AG08395 (cell line): ENCODE results near the gene CDK11A.
"Not testable (repeated sequence)": the region's sequence is repeated elsewhere in the genome, so short reads cannot be mapped to it uniquely, and the experiment has no call there.

Experiments used
- DNase-seq: peaks from one replicate; pipeline ENCODE4 v3.0.0; 2012; ENCODE audit warnings: mixed read lengths, low spot score

Gene CDK11A

DNA sequence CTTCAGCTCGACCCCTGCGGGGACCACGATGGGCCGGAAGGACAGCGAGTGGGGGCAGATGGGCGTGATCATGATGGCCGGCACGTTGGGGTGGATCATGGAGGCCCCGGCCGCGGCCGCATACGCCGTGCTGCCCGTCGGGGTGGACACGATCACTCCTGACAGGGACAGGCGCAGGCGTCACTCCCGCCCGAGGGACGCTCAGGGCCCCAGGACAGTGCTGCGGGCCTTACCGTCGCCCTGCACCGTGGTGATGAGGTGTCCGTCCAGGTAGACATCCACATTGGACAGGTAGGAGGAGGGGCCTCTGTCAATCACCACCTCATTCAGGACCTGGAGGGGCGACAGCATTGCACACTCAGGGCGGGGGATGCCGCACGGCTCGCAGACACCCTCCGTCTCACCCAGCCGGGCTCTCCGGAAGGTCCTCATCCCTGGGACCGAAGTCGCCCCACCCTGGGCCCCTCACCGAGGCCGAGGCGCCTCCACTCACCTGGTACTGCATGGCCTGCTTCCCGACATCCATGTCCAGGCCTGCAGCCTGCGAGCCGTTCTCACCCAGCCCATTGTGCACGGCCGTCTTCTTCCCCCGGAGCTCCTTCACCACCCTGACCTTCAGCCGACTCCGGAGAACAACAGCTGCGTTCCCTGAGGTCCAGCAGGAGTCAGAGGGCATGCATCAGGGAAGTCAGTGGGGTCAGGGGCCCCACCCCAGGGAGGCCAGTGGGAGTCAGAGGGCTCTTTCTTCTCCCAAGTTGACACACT, 30.1 kb upstream of the CDK11A start:
- DNase-seq: no peak

GRCh38 chr1:1753607-1754005, 29.4 kb upstream of the CDK11A start:
- DNase-seq: no peak

DNA sequence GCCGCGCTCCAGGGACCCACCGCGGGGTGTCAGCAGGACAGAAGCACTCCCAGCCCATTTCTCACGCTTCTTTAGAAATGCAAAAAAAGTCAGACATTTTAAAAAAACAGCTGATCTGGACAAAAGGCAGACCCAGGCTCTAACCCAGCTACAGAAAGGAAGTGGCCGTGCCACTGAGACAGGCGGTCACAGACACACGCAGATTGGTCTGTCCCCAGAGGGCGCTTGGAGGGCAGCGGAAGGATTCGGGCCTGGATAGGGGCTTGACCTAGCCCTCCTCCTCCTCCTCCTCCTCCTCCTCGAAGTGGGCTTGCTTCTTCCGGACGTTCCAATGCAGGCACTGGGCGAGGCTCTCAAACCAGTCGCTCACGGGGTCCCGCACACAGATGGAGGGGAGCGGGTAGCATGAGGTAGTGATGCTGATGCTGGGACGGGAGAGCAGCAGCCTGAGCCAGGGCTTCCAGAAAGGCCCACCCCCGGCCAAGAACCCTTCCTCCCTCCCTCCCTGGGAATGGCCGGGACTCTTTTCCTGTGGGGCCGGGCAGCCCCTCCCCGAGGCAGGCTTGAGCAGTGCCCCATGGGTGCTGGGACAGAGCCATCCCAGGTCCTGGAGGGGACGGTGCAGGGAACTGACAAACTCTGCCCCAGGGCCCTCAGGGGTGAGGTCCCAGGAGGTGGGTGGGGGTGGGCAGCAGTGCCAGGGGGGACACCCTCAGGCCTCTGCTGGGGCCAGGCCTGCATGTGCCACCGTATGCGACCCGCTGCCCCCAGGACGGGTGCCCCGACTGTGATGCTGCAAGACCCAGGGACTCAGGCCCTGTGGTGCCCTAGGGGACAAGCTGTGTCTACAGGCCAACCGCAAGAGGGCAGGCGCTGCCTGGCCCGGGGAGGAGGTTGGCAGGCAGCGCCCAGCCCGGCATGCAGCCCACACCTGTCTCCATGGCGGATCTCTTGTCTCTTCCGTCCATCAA, 28.8 kb upstream of the CDK11A start:
- DNase-seq: no peak

DNA sequence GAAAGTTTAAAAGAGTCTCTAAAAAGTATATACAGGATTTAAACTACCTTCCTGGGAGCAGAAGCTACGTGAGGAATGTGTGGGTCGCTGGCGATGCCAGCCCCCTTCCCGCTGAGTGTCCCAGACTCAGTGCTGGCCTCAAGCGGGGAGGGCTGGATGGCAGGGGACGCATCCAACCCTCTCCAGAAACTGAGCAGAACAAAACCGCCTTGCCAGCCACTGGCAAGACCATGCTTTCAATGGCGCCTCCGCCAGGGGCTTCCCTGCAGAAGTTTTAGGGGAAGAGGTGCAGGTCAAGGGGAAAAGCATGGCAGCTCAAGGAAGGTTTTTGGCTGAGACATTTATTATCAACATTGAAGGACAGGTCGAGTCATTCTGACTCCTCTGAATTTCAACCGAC, 28.0 kb upstream of the CDK11A start:
- no peak for DNase-seq

DNA sequence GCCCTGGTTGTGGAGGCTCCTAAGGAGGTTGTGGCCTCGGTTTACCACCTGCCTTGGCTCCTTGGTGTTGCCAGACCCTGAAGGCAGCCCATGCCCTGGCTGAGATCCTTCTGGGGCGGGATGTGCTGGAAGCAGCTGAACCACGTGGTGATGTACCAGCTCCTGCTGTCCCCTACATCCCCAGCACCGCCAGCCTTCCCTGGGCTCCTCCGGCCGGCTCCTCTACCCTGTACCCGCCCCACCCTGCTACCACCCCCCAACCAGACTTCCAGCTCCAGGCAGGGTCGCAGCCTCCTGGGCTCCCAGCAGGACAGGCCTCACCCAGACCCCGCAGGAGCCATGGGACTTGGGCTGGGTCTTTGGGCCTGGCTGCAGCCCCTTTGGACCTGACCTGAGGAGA, 25.8 kb upstream of the CDK11A start:
- not testable (repeated sequence) for DNase-seq

- DNase-seq: no peak
Observed at GRCh38 chr1:1748686-1749321, 24.6 kb upstream of the CDK11A start.

GRCh38 chr1:1746566-1746909, 22.4 kb upstream of the CDK11A start:
- DNase-seq: not testable (repeated sequence)

DNA sequence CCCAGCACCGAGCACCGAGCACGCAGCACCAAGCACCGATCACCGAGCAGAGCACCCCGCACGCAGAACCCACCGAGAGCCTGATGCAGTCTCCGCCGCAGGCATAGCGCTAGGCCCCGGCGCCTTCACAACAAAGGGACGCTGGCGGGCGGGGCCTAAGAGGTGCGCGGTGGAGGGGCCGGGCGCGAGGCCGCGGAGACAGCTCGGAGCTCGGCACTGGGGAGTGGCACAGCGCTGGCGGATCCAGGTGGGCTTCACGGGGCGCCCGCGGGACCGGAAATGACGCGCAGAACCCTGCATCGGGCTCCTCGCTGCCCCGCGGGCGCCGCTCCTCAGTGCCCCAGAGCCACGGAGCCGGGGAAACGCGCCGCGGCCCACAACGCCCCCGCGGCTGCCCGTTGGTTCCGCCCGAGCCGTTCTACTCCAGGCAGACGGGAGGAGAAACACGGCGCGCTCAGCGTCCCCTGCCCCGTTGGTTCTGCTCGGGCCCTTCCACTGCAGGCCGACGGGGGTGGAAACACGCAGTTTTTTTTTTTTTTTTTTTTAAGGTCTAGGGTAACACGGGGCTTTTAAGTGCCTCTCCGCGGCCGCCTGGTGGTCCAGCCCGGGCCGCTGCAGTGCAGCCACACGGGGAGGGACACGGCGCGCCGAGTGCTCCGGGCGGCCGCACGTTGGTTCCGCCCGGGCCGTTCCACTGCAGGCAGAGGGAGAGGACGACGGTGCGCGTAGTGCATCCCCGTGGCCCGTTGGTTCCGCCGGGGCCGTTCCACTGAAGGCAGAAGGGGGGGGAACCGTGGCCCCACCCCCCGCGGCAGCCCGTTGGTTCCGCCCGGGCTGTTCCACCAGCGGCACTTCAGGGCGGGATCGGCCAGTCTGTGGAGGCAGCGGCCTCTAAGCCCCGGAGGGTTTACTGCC, 21.8 kb upstream of the CDK11A start:
- not testable (repeated sequence) for DNase-seq

- DNase-seq: not testable (repeated sequence)
Observed at GRCh38 chr1:1742529-1742928, 18.4 kb upstream of the CDK11A start.

GRCh38 chr1:1741013-1741412, 16.9 kb upstream of the CDK11A start:
- peak; percentile 84 for DNase-seq

DNA sequence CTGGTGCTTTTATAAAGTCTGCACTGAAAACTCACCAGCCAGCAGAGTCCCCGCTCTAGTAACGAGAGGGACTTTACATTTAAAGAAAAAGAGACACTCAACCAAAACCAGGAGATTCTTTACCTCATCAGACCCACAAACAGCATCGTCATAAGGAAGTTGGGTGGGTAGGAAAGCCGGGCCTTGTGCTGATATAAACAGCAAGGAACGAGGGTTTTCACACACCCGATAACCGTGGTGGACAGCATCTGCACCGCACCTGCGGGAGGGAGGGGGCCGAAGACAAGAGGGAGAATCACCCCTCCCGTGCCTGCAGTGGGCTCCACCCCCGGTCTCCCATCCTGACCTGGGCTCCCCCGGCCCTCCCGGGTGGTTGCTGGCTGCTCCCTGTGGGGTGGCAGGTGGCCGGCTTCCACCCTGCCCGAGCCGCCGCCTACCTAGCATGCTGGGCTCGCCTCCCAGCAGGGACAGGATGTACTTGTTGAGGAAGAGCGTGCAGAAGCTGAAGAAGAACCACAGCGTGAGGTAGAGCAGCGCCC, 14.7 kb upstream of the CDK11A start:
- not testable (repeated sequence) for DNase-seq

DNA sequence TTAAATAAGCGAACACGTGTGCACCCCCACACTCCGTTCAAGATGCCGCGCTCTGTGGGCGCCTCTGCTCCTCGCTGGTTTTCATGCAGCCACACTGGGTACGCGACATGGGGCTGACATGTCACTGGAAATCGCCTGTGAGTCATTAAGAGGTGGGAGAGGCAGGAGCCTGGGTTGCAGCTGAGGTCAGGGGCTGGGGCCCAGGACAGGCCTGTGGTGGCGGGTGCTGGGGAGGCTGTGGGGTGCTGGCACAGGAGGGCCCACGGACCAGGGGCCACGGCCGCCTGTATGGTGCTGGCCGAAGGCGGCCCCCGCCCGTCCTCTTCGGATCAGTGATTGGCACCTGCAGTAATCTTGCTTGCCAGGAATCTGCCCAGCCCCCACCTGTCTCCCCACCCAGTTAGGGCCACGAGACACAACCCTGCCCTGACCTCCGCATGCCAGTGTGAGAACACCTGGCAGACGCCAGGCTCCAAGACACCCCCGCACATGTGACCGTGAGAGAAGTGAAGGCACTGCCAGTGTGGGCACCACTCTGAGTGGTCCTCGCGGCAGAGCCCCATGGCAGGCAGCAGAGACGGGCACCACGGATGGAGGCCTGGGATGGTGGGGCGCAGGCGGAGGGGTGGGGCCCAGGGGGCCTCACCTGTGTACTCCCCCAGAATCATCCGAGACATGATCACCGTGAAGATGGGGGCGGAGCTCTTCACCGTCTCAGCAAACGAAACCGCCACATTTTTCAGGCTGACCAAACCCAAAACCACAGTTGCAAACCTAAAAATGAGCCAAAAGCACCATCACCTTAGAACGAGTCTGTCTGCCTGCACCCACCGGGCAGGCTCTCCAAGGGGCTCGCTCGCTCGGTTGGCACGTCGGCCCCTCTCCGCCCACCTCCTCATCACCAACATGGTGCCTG, 13.8 kb upstream of the CDK11A start:
- DNase-seq: not testable (repeated sequence)

- no peak for DNase-seq
Observed at GRCh38 chr1:1732381-1732780, 8.2 kb upstream of the CDK11A start.

GRCh38 chr1:1730870-1731269, 6.7 kb upstream of the CDK11A start:
- DNase-seq: no peak

- not testable (repeated sequence) for DNase-seq
Observed at GRCh38 chr1:1730230-1730629, 6.1 kb upstream of the CDK11A start.

GRCh38 chr1:1729116-1729816, 5.1 kb upstream of the CDK11A start:
- not testable (repeated sequence) for DNase-seq

DNA sequence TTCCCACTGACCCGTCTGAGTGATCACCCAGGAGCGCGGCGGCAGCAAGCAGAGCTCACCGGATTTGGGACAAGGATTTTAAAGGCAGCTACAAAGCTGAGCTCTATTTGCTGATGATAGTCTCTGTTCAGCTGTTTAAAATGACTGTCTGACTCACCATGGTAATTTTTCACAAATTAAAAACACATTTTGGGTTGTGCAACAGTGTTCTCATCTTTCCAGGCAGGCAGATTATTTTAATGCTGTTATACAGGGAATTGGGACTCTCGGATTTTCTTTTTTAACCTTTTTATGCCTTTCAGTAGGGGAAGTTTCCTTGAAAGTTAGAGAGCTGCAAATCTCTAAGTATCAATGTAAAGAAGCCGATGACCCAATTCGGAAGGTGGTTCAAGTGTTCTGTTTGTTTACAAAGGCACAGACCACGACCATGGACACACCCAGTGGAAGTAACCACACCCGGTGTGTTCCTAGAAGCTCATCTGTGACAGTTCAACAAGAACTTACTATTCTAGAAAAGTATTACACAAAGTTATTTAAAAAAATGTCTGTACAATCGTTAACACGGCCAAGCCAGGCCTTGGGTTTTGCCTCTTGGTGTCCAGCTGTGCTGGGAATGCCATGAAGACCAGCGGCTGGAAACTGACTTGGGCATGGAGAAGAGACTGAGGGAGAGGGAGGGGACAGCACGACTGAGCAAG, 4.3 kb upstream of the CDK11A start:
- DNase-seq: peak; percentile 38

DNA sequence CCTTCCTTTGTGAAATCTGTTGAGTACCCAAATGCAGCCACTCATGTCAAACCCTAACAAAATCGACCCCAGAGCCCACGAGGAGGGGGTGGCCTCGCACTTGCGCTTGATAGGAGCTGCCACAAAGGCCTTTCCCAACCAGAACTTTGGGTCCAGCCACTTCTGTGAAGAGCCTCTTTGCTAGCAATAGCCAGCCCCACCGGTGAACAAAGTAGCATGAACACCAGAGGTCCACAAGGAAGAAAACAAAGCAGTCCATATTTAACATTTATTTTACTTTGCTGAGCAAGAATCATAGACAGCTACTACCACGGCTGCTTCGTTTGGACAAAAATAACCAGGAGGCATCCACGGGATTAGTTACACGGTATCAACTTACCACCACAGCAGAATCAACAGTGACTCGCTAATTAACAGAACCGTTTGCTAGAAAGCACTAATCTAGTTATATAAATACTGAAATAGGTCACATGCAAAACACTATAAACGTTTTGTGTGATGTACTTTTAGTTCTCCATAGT, 3.0 kb upstream of the CDK11A start:
- not testable (repeated sequence) for DNase-seq

DNA sequence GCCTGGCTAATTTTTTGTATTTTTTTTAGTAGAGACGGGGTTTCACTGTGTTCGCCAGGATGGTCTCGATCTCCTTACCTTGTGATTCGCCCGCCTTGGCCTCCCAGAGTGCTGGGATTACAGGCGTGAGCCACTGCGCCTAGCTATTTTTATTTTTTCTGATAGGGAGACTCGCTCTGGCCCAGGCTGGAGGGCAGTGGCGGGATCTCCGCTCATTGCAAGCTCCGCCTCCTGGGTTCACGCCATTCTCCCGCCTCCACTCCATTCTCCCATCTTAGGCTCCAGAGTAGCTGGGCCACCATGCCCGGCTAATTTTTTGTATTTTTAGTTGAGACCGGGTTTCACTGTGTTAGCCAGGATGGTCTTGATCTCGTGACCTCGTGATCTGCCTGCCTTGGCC, 1.9 kb upstream of the CDK11A start:
- not testable (repeated sequence) for DNase-seq
